Measurements from ENCODE around the gene ZNF335. TPM values are rescaled to one million over a fixed set of nuclear protein-coding genes. Genes with fewer than 3 reads are reported as not detected.

The ZNF335 gene
- total and polyA plus RNA-seq, 2 of the 13 experiments (the other 11 are each of a cell fraction or from before 2014, with no cell fraction given): 9.7 to 13.7 TPM

- TF ChIP-seq PAXIP1 (CRISPR knock-in tag; conservative IDR thresholded peaks at IDR 0.05) (no peak), MIER3 (CRISPR knock-in tag; IDR thresholded peaks at IDR 0.05; ENCODE audit: borderline replicate concordance) (no peak), ZC3H13 (CRISPR knock-in tag; IDR thresholded peaks at IDR 0.05) (no peak), ZFP91 (CRISPR knock-in tag; IDR thresholded peaks at IDR 0.05; ENCODE audit: borderline replicate concordance) (0 out of 2 replicates have a peak, but pooled peaks have one; percentile 26), ZNF180 (CRISPR knock-in tag; IDR thresholded peaks at IDR 0.05; ENCODE audit: borderline replicate concordance, low read depth) (no peak), ZBTB7B (CRISPR knock-in tag; IDR thresholded peaks at IDR 0.05) (no peak), RCOR2 (CRISPR knock-in tag; IDR thresholded peaks at IDR 0.05) (no peak), KLF9 (CRISPR knock-in tag; IDR thresholded peaks at IDR 0.05; ENCODE audit: low read depth) (no peak), XRCC5 (optimal IDR thresholded peaks at IDR 0.05; ENCODE audit: low read length) (no peak), ZMAT3 (CRISPR knock-in tag; conservative IDR thresholded peaks at IDR 0.05) (no peak), ATF2 (CRISPR knock-in tag; IDR thresholded peaks at IDR 0.05) (no peak), ZNF746 (CRISPR knock-in tag; IDR thresholded peaks at IDR 0.05) (no peak), ARID4A (CRISPR knock-in tag; IDR thresholded peaks at IDR 0.05; ENCODE audit: borderline replicate concordance) (0 out of 2 replicates have a peak, but pooled peaks have one; percentile 28), CBX5 (CRISPR knock-in tag; IDR thresholded peaks at IDR 0.05; ENCODE audit: borderline replicate concordance) (no peak), SIN3B (IDR thresholded peaks at IDR 0.05; ENCODE audit: low read length) (no peak), ZNF207 (IDR thresholded peaks at IDR 0.05; ENCODE audit: borderline replicate concordance) (no peak), ZNF598 (CRISPR knock-in tag; IDR thresholded peaks at IDR 0.05; ENCODE audit: borderline replicate concordance) (0 out of 2 replicates have a peak, but pooled peaks have one; percentile 46), TOE1 (CRISPR knock-in tag; IDR thresholded peaks at IDR 0.05) (no peak), ZNF883 (CRISPR knock-in tag; IDR thresholded peaks at IDR 0.05; ENCODE audit: not compliant biosample characterization) (peak; percentile 30)
Observed at GRCh38 chr20:45917790-45918141, 54.2 kb downstream of the ZNF335 start (continued).

Measured in HepG2 (cell line).